ENCODE data around the gene COL5A1. TPM values are rescaled to one million over a fixed set of nuclear protein-coding genes. Genes with fewer than 3 reads are reported as not detected.

Gene COL5A1

GRCh38 chr9:134891053-134891452 is 249.4 kb downstream of the COL5A1 start:
- Histone ChIP-seq H3K4ac (ENCODE audit: low read depth, low read length) (no peak overlapping the region), H3K36me3 (ENCODE audit: control insufficient read depth, insufficient read depth, low read length) (no peaks in the 10 kb centered on the region), H3K9ac (ENCODE audit: low read length) (no peak overlapping the region), H3K4me3 (ENCODE audit: low read length) (no peak overlapping the region), H4K8ac (ENCODE audit: low read depth, low read length) (no peak overlapping the region), H2AK5ac (ENCODE audit: low read length) (no peak overlapping the region), H3K27me3 (ENCODE audit: insufficient read depth, low read length, poor library complexity) (no peaks in the 10 kb centered on the region), H4K5ac (ENCODE audit: low read length) (no peak overlapping the region), H3K79me1 (ENCODE audit: low read length) (no peaks in the 10 kb centered on the region), H3K27ac (ENCODE audit: low read depth, low read length) (no peak overlapping the region), H3K18ac (ENCODE audit: low read length) (no peak overlapping the region), H2BK5ac (ENCODE audit: low read length) (no peak overlapping the region), H3K79me2 (ENCODE audit: control insufficient read depth, insufficient read depth, low read length) (no peaks in the 10 kb centered on the region), H3K23ac (ENCODE audit: low read length) (no peak overlapping the region), H3K4me2 (ENCODE audit: low read length) (no peak overlapping the region), H3K56ac (ENCODE audit: low read length) (no peak overlapping the region), H3K4me1 (ENCODE audit: control insufficient read depth, low read depth, low read length) (no peaks in the 10 kb centered on the region), H2BK15ac (replicated peaks; ENCODE audit: low read depth) (no peak overlapping the region), H2BK120ac (ENCODE audit: low read depth, low read length) (no peak overlapping the region)
- no CpG with 5 or more reads among the region's 8 CpGs for WGBS (ENCODE audit: extremely low coverage, insufficient coverage, low lambda C conversion rate)
- DNase-seq, result no peak

GRCh38 chr9:134891713-134892112 is 250.1 kb downstream of the COL5A1 start:
- Histone ChIP-seq H2BK5ac (ENCODE audit: low read length) (no peak overlapping the region), H3K79me1 (ENCODE audit: low read length) (no peaks in the 10 kb centered on the region), H2BK120ac (ENCODE audit: low read depth, low read length) (no peak overlapping the region), H3K36me3 (ENCODE audit: control insufficient read depth, insufficient read depth, low read length) (no peaks in the 10 kb centered on the region), H2AK5ac (ENCODE audit: low read length) (no peak overlapping the region), H3K27ac (ENCODE audit: low read depth, low read length) (no peak overlapping the region), H4K8ac (ENCODE audit: low read depth, low read length) (no peak overlapping the region), H3K4me3 (ENCODE audit: low read length) (no peak overlapping the region), H3K4ac (ENCODE audit: low read depth, low read length) (no peak overlapping the region), H4K5ac (ENCODE audit: low read length) (no peak overlapping the region), H3K56ac (ENCODE audit: low read length) (no peak overlapping the region), H3K23ac (ENCODE audit: low read length) (no peak overlapping the region), H3K79me2 (ENCODE audit: control insufficient read depth, insufficient read depth, low read length) (no peaks in the 10 kb centered on the region), H3K4me1 (ENCODE audit: control insufficient read depth, low read depth, low read length) (no peaks in the 10 kb centered on the region), H3K9ac (ENCODE audit: low read length) (no peak overlapping the region), H2BK15ac (replicated peaks; ENCODE audit: low read depth) (no peak overlapping the region), H3K18ac (ENCODE audit: low read length) (no peak overlapping the region), H3K27me3 (ENCODE audit: insufficient read depth, low read length, poor library complexity) (no peaks in the 10 kb centered on the region), H3K4me2 (ENCODE audit: low read length) (no peak overlapping the region)
- no peak for DNase-seq
- no CpG with 5 or more reads among the region's 5 CpGs for WGBS (ENCODE audit: extremely low coverage, insufficient coverage, low lambda C conversion rate)

GRCh38 chr9:134892221-134892620 is 250.6 kb downstream of the COL5A1 start:
- no peak for DNase-seq
- H2BK15ac ChIP-seq (replicated peaks; ENCODE audit: low read depth), result no peak overlapping the region
- WGBS (ENCODE audit: extremely low coverage, insufficient coverage, low lambda C conversion rate), result no CpG with 5 or more reads among the region's 6 CpGs
- no peaks in the 10 kb centered on the region for H3K79me1 ChIP-seq (ENCODE audit: low read length)
- no peak overlapping the region for H3K27ac ChIP-seq (ENCODE audit: low read depth, low read length)
- no peak overlapping the region for H3K23ac ChIP-seq (ENCODE audit: low read length)
- no peak overlapping the region for H3K9ac ChIP-seq (ENCODE audit: low read length)
- no peak overlapping the region for H4K5ac ChIP-seq (ENCODE audit: low read length)
- no peak overlapping the region for H3K4ac ChIP-seq (ENCODE audit: low read depth, low read length)
- H2AK5ac ChIP-seq (ENCODE audit: low read length), result no peak overlapping the region
- no peaks in the 10 kb centered on the region for H3K36me3 ChIP-seq (ENCODE audit: control insufficient read depth, insufficient read depth, low read length)
- no peaks in the 10 kb centered on the region for H3K79me2 ChIP-seq (ENCODE audit: control insufficient read depth, insufficient read depth, low read length)
- H2BK120ac ChIP-seq (ENCODE audit: low read depth, low read length), result no peak overlapping the region
- no peaks in the 10 kb centered on the region for H3K27me3 ChIP-seq (ENCODE audit: insufficient read depth, low read length, poor library complexity)
- H4K8ac ChIP-seq (ENCODE audit: low read depth, low read length), result no peak overlapping the region
- no peak overlapping the region for H3K4me2 ChIP-seq (ENCODE audit: low read length)
- H3K18ac ChIP-seq (ENCODE audit: low read length), result no peak overlapping the region
- no peak overlapping the region for H2BK5ac ChIP-seq (ENCODE audit: low read length)
- H3K56ac ChIP-seq (ENCODE audit: low read length), result no peak overlapping the region
- no peak overlapping the region for H3K4me3 ChIP-seq (ENCODE audit: low read length)
- no peaks in the 10 kb centered on the region for H3K4me1 ChIP-seq (ENCODE audit: control insufficient read depth, low read depth, low read length)

GRCh38 chr9:134892820-134893420 is 251.3 kb downstream of the COL5A1 start:
- H4K5ac ChIP-seq (ENCODE audit: low read length), result no peak overlapping the region
- no CpG with 5 or more reads among the region's 7 CpGs for WGBS (ENCODE audit: extremely low coverage, insufficient coverage, low lambda C conversion rate)
- no peak overlapping the region for H3K23ac ChIP-seq (ENCODE audit: low read length)

More at GRCh38 chr9:134892820-134893420, 251.3 kb downstream of the COL5A1 start:
- Histone ChIP-seq H3K27ac (ENCODE audit: low read depth, low read length) (no peak overlapping the region), H3K79me1 (ENCODE audit: low read length) (no peaks in the 10 kb centered on the region), H3K4ac (ENCODE audit: low read depth, low read length) (no peak overlapping the region), H3K4me1 (ENCODE audit: control insufficient read depth, low read depth, low read length) (no peaks in the 10 kb centered on the region), H3K79me2 (ENCODE audit: control insufficient read depth, insufficient read depth, low read length) (no peaks in the 10 kb centered on the region), H4K8ac (ENCODE audit: low read depth, low read length) (no peak overlapping the region), H2AK5ac (ENCODE audit: low read length) (no peak overlapping the region), H3K56ac (ENCODE audit: low read length) (no peak overlapping the region), H3K4me2 (ENCODE audit: low read length) (no peak overlapping the region), H2BK5ac (ENCODE audit: low read length) (no peak overlapping the region), H3K9ac (ENCODE audit: low read length) (no peak overlapping the region), H3K27me3 (ENCODE audit: insufficient read depth, low read length, poor library complexity) (no peaks in the 10 kb centered on the region), H3K18ac (ENCODE audit: low read length) (no peak overlapping the region), H3K4me3 (ENCODE audit: low read length) (no peak overlapping the region), H2BK120ac (ENCODE audit: low read depth, low read length) (no peak overlapping the region), H3K36me3 (ENCODE audit: control insufficient read depth, insufficient read depth, low read length) (no peaks in the 10 kb centered on the region), H2BK15ac (replicated peaks; ENCODE audit: low read depth) (no peak overlapping the region)
- no peak for DNase-seq

Small RNAs within 50 kb of the gene (small RNA-seq; reads per million reads assigned to genes)
- gene AL603650.1 (ENCODE audit: insufficient read depth) (not detected), gene MIR3689A (ENCODE audit: insufficient read depth) (not detected), gene MIR3689B (ENCODE audit: insufficient read depth) (not detected), gene MIR3689C (ENCODE audit: insufficient read depth) (not detected), gene MIR3689D1 (ENCODE audit: insufficient read depth) (not detected), gene MIR3689D2 (ENCODE audit: insufficient read depth) (not detected), gene MIR3689E (ENCODE audit: insufficient read depth) (not detected), gene MIR3689F (ENCODE audit: insufficient read depth) (not detected)
